Measurements from ENCODE around the gene IER5L. TPM values are rescaled to one million over a fixed set of nuclear protein-coding genes. Genes with fewer than 3 reads are reported as not detected.

Gene IER5L
- total RNA-seq, 1 donor from 2014 or later = 60.4 TPM

- no peaks in the 10 kb centered on the region for H3K27me3 ChIP-seq (ENCODE audit: control insufficient read depth, insufficient read depth, low read length)
- peak overlapping the region; percentile 95 for H3K4me3 ChIP-seq (ENCODE audit: low read depth, low read length)
- peak; percentile 32 for TF ChIP-seq CTCF (IDR thresholded peaks at IDR 0.05; ENCODE audit: insufficient read depth, low read length, poor library complexity, severe bottlenecking)
- no peaks in the 10 kb centered on the region for H3K36me3 ChIP-seq (ENCODE audit: control insufficient read depth, insufficient read depth, low read length)
- DNase-seq (ENCODE audit: low read depth) = peak; percentile 29
These were observed 3.1 kb downstream of the IER5L start for GRCh38 chr9:129174724-129175514.

GRCh38 chr9:129174102-129174723 is 3.8 kb downstream of the IER5L start:
- Histone ChIP-seq H3K4me3 (ENCODE audit: low read depth, low read length) (peak overlapping the region; percentile 95), H3K36me3 (ENCODE audit: control insufficient read depth, insufficient read depth, low read length) (no peaks in the 10 kb centered on the region), H3K27me3 (ENCODE audit: control insufficient read depth, insufficient read depth, low read length) (no peaks in the 10 kb centered on the region)
- DNase-seq (ENCODE audit: low read depth) = peak; percentile 56
- peak; percentile 90 for TF ChIP-seq CTCF (IDR thresholded peaks at IDR 0.05; ENCODE audit: insufficient read depth, low read length, poor library complexity, severe bottlenecking)

- H3K36me3 ChIP-seq (ENCODE audit: control insufficient read depth, insufficient read depth, low read length) = no peaks in the 10 kb centered on the region
- no peak for DNase-seq (ENCODE audit: low read depth)
- TF ChIP-seq CTCF (IDR thresholded peaks at IDR 0.05; ENCODE audit: insufficient read depth, low read length, poor library complexity, severe bottlenecking) = no peak
- no peaks in the 10 kb centered on the region for H3K27me3 ChIP-seq (ENCODE audit: control insufficient read depth, insufficient read depth, low read length)
- no peak overlapping the region for H3K4me3 ChIP-seq (ENCODE audit: low read depth, low read length)
These were observed 4.6 kb downstream of the IER5L start for GRCh38 chr9:129173296-129174101.

GRCh38 chr9:129172816-129173215 is 5.2 kb downstream of the IER5L start:
- no peak for TF ChIP-seq CTCF (IDR thresholded peaks at IDR 0.05; ENCODE audit: insufficient read depth, low read length, poor library complexity, severe bottlenecking)

GRCh38 chr9:129171993-129172751 is 5.9 kb downstream of the IER5L start:
- no peak for TF ChIP-seq CTCF (IDR thresholded peaks at IDR 0.05; ENCODE audit: insufficient read depth, low read length, poor library complexity, severe bottlenecking)
- DNase-seq (ENCODE audit: low read depth) = no peak
- Histone ChIP-seq H3K36me3 (ENCODE audit: control insufficient read depth, insufficient read depth, low read length) (no peaks in the 10 kb centered on the region), H3K4me3 (ENCODE audit: low read depth, low read length) (no peak overlapping the region), H3K27me3 (ENCODE audit: control insufficient read depth, insufficient read depth, low read length) (no peaks in the 10 kb centered on the region)

More at GRCh38 chr9:129172816-129173215, 5.2 kb downstream of the IER5L start:
- H3K36me3 ChIP-seq (ENCODE audit: control insufficient read depth, insufficient read depth, low read length) = no peaks in the 10 kb centered on the region
- no peak for DNase-seq (ENCODE audit: low read depth)
- H3K27me3 ChIP-seq (ENCODE audit: control insufficient read depth, insufficient read depth, low read length) = no peaks in the 10 kb centered on the region
- H3K4me3 ChIP-seq (ENCODE audit: low read depth, low read length) = no peak overlapping the region

All from kidney epithelial cell (primary cell).